Measurements from ENCODE around the gene MROH7.

DNA sequence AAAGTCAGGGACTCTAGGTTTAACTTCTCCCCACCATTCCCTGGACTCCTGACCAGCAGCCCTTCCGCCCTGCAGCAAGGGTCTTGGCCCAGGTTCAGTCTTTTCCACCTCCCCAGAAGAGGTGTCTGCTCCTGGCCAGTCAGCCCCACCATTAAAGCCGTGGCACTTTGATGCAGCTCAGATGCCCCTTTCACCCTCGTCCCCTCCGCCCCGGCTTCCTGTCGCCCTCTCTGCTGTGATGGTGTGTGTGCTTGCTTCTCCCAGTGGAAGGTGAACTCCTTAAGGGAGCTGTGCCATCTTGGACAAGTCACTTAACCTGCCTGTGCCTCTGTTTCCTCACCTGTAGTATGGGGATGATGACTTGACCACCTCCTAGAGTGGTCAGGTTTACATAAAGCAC, 56.3 kb downstream of the MROH7 start:
- TF ChIP-seq, protein P1, sequence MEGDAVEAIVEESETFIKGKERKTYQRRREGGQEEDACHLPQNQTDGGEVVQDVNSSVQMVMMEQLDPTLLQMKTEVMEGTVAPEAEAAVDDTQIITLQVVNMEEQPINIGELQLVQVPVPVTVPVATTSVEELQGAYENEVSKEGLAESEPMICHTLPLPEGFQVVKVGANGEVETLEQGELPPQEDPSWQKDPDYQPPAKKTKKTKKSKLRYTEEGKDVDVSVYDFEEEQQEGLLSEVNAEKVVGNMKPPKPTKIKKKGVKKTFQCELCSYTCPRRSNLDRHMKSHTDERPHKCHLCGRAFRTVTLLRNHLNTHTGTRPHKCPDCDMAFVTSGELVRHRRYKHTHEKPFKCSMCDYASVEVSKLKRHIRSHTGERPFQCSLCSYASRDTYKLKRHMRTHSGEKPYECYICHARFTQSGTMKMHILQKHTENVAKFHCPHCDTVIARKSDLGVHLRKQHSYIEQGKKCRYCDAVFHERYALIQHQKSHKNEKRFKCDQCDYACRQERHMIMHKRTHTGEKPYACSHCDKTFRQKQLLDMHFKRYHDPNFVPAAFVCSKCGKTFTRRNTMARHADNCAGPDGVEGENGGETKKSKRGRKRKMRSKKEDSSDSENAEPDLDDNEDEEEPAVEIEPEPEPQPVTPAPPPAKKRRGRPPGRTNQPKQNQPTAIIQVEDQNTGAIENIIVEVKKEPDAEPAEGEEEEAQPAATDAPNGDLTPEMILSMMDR (IDR thresholded peaks at IDR 0.05): no peak
- TF ChIP-seq POLR2A (IDR thresholded peaks at IDR 0.05): no peak
